ENCODE results near the gene ADK. TPM values are rescaled to one million over a fixed set of nuclear protein-coding genes. Genes with fewer than 3 reads are reported as not detected.

ADK gene
- total RNA-seq, 1 donor from 2014 or later = 26.2 TPM

GRCh38 chr10:74300666-74301065, 149.6 kb downstream of the ADK start:
- H3K36me3 Mint-ChIP-seq = no peaks in the 10 kb centered on the region
- no peaks in the 10 kb centered on the region for H3K4me1 Mint-ChIP-seq
- H3K9me3 Mint-ChIP-seq = no peaks in the 10 kb centered on the region
- no peaks in the 10 kb centered on the region for H3K27me3 Mint-ChIP-seq (ENCODE audit: low read depth)
- H3K27ac Mint-ChIP-seq = no peak overlapping the region
- DNase-seq (ENCODE audit: low spot score in 2 of 2, unreplicated experiment in 2 of 2) = no peak
- no peak overlapping the region for H3K4me3 Mint-ChIP-seq
- no peak for TF ChIP-seq CTCF (IDR thresholded peaks at IDR 0.05; ENCODE audit: unreplicated experiment)

GRCh38 chr10:74305730-74306129, 154.7 kb downstream of the ADK start:
- H3K27ac Mint-ChIP-seq = no peak overlapping the region
- H3K4me3 Mint-ChIP-seq = no peak overlapping the region
- no peak for TF ChIP-seq CTCF (IDR thresholded peaks at IDR 0.05; ENCODE audit: unreplicated experiment)
- no peak for DNase-seq (ENCODE audit: low spot score in 2 of 2, unreplicated experiment in 2 of 2)
- H3K36me3 Mint-ChIP-seq = no peaks in the 10 kb centered on the region
- no peaks in the 10 kb centered on the region for H3K27me3 Mint-ChIP-seq (ENCODE audit: low read depth)
- H3K4me1 Mint-ChIP-seq = peaks cover 27% of the 10 kb centered on the region
- peaks cover 4% of the 10 kb centered on the region for H3K9me3 Mint-ChIP-seq

GRCh38 chr10:74306227-74306982, 155.4 kb downstream of the ADK start:
- Mint-ChIP-seq H3K4me3 (no peak overlapping the region), H3K27me3 (ENCODE audit: low read depth) (no peaks in the 10 kb centered on the region), H3K9me3 (peaks cover 4% of the 10 kb centered on the region), H3K27ac (no peak overlapping the region), H3K4me1 (peaks cover 28% of the 10 kb centered on the region), H3K36me3 (no peaks in the 10 kb centered on the region)
- TF ChIP-seq CTCF (IDR thresholded peaks at IDR 0.05; ENCODE audit: unreplicated experiment) = no peak
- DNase-seq (ENCODE audit: low spot score in 2 of 2, unreplicated experiment in 2 of 2) = no peak

GRCh38 chr10:74307061-74307651, 156.1 kb downstream of the ADK start:
- no peak for TF ChIP-seq CTCF (IDR thresholded peaks at IDR 0.05; ENCODE audit: unreplicated experiment)
- Mint-ChIP-seq H3K27me3 (ENCODE audit: low read depth) (no peaks in the 10 kb centered on the region), H3K36me3 (no peaks in the 10 kb centered on the region), H3K27ac (no peak overlapping the region), H3K9me3 (peaks cover 4% of the 10 kb centered on the region), H3K4me3 (no peak overlapping the region), H3K4me1 (peaks cover 28% of the 10 kb centered on the region)
- DNase-seq (ENCODE audit: low spot score in 2 of 2, unreplicated experiment in 2 of 2) = no peak

- H3K27ac Mint-ChIP-seq = peak overlapping the region; percentile 3
- H3K9me3 Mint-ChIP-seq = peaks cover 4% of the 10 kb centered on the region
- H3K27me3 Mint-ChIP-seq (ENCODE audit: low read depth) = no peaks in the 10 kb centered on the region
- TF ChIP-seq CTCF (IDR thresholded peaks at IDR 0.05; ENCODE audit: unreplicated experiment) = no peak
- peaks cover 33% of the 10 kb centered on the region for H3K4me1 Mint-ChIP-seq
- no peak overlapping the region for H3K4me3 Mint-ChIP-seq
- DNase-seq (ENCODE audit: low spot score in 2 of 2, unreplicated experiment in 2 of 2) = no peak
- no peaks in the 10 kb centered on the region for H3K36me3 Mint-ChIP-seq
These were observed 159.7 kb downstream of the ADK start for GRCh38 chr10:74310652-74311257.

All from mesothelial cell of epicardium (in vitro differentiated cells).